DMS153 (cell line): ENCODE data around the gene FAM222B.
A peak's percentile ranks its signal among the peaks of the same experiment; 100 is the strongest.
"Not testable (repeated sequence)": the region's sequence is repeated elsewhere in the genome, so short reads cannot be mapped to it uniquely, and the experiment has no call there.

Source experiments
- DNase-seq: peaks from one replicate; lab custom pipeline; 2025; lab: John Stamatoyannopoulos, UW

The FAM222B gene

GRCh38 chr17:28744972-28745785 lies 97.4 kb downstream of the FAM222B start:
- DNase-seq, result peak; percentile 58

- DNase-seq, result no peak
These were observed 98.3 kb downstream of the FAM222B start for GRCh38 chr17:28744104-28744971.

GRCh38 chr17:28743243-28744103 lies 99.1 kb downstream of the FAM222B start, which contains the start of gene TRAF4:
TRAF4 (plus strand) TSS chr17:28744011; CDS start chr17:28744113, 102 bp downstream.
- peak; percentile 77 for DNase-seq

- no peak for DNase-seq
These were observed 100.9 kb downstream of the FAM222B start for GRCh38 chr17:28741358-28742349.

- no peak for DNase-seq
These were observed 101.9 kb downstream of the FAM222B start for GRCh38 chr17:28740406-28741357.

- no peak for DNase-seq
These were observed 103.8 kb downstream of the FAM222B start for GRCh38 chr17:28738680-28739384.

GRCh38 chr17:28737770-28738679 lies 104.6 kb downstream of the FAM222B start:
- no peak for DNase-seq

GRCh38 chr17:28737316-28737715 lies 105.3 kb downstream of the FAM222B start:
- DNase-seq, result no peak

- DNase-seq, result not testable (repeated sequence)
These were observed 106.4 kb downstream of the FAM222B start for GRCh38 chr17:28735913-28736769.

- DNase-seq, result no peak
These were observed 107.3 kb downstream of the FAM222B start for GRCh38 chr17:28735242-28735722.

GRCh38 chr17:28734712-28735241 lies 107.8 kb downstream of the FAM222B start:
- DNase-seq, result no peak

GRCh38 chr17:28733346-28733745 lies 109.2 kb downstream of the FAM222B start:
- DNase-seq, result no peak

GRCh38 chr17:28729950-28730330 lies 112.7 kb downstream of the FAM222B start:
- no peak for DNase-seq

- DNase-seq, result peak; percentile 84
These were observed 114.0 kb downstream of the FAM222B start, which contains the start of gene NEK8 for GRCh38 chr17:28728364-28729200. NEK8 (plus strand) TSS chr17:28728788; CDS start chr17:28728814, 26 bp downstream.
